HUES64 (cell line): ENCODE measurements around the gene C19orf67.

Experiments
- H3K27ac ChIP-seq: 2 replicates; pipeline ENCODE4 v1.7.0; 2013; ENCODE audit warnings: low read depth, low read length, inconsistent platforms
- H3K27me3 ChIP-seq: 2 replicates; pipeline ENCODE4 v1.6.1; 2013; ENCODE audit warnings: mild to moderate bottlenecking, low read length; ENCODE audit not compliant: insufficient read depth
- H3K36me3 ChIP-seq: 2 replicates; pipeline ENCODE4 v1.6.1; 2013; ENCODE audit warnings: mild to moderate bottlenecking, low read length; ENCODE audit not compliant: insufficient read depth
- H3K4me1 ChIP-seq: 2 replicates; pipeline ENCODE4 v1.6.1; 2013; ENCODE audit warnings: mild to moderate bottlenecking, low read length, moderate library complexity; ENCODE audit not compliant: insufficient read depth
- H3K4me3 ChIP-seq: 2 replicates; pipeline ENCODE4 v1.5.1; 2013; ENCODE audit warnings: mild to moderate bottlenecking, low read length, moderate library complexity
- H3K9ac ChIP-seq: 2 replicates; pipeline ENCODE4 v1.6.1; 2013; ENCODE audit warnings: mild to moderate bottlenecking, low read depth, low read length
- H3K9me3 ChIP-seq: 2 replicates; pipeline ENCODE4 v1.6.1; 2013; ENCODE audit warnings: low read depth, low read length; ENCODE audit not compliant: insufficient read depth
- WGBS: fragments of 150-250, 120-280 bp; methylation state at CpG from one replicate; pipeline ENCODE4 v1.1.7; 2013; ENCODE audit warnings: missing lambda C conversion rate; 5-methylcytosine and 5-hydroxymethylcytosine counted together

The C19orf67 gene

DNA sequence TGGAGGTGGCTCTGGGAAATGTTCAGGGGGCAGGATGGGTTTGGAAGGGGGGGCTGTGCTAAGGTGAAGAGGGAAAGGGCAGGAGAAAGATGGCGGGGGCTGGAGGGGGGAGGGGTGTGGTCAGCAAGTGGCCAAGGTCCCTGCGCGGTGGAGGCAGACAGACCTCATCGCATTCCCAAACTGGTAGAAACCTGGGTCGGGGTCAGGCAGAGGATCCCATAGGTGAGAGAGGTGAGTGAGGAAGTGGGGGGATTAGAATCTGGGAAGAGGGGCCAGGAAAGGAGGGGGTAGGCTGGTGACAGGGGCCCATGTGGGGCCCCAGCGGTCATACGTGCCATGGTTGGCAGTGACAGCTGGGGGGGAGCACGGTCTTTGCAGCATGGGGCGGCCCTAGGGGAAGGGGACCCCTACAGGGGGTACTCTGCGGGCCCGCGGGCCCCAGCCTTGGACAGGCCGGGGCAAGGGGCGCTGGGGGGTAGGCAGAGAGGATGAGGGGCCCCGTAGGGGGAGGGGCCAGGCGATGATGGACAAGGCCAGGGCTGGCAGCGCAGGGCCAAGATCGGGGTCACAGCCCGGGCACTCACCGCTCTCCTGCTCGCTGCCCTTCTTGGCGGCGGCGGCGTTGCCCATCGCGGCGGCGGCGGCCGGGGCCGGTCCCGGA, 31.5 kb upstream of the C19orf67 start:
- no peak overlapping the region for H3K27ac ChIP-seq
- peaks cover 22% of the 10 kb centered on the region for H3K4me1 ChIP-seq
- no peaks in the 10 kb centered on the region for H3K9me3 ChIP-seq
- under 1% methylated on average over 33 of the region's 33 CpGs for WGBS
- H3K27me3 ChIP-seq, result no peaks in the 10 kb centered on the region
- H3K4me3 ChIP-seq, result peak overlapping the region; percentile 63
- H3K9ac ChIP-seq, result no peak overlapping the region
- peaks cover 12% of the 10 kb centered on the region for H3K36me3 ChIP-seq

GRCh38 chr19:14116525-14116917, 30.9 kb upstream of the C19orf67 start:
- H3K4me3 ChIP-seq, result peak overlapping the region; percentile 63
- H3K4me1 ChIP-seq, result peaks cover 26% of the 10 kb centered on the region
- H3K27me3 ChIP-seq, result no peaks in the 10 kb centered on the region
- H3K36me3 ChIP-seq, result peaks cover 11% of the 10 kb centered on the region
- no peak overlapping the region for H3K27ac ChIP-seq
- H3K9me3 ChIP-seq, result no peaks in the 10 kb centered on the region
- WGBS, result 48% methylated on average over 6 of the region's 6 CpGs
- H3K9ac ChIP-seq, result no peak overlapping the region

- Histone ChIP-seq H3K27me3 (no peaks in the 10 kb centered on the region), H3K4me3 (no peak overlapping the region), H3K9ac (no peak overlapping the region), H3K4me1 (peaks cover 26% of the 10 kb centered on the region), H3K9me3 (no peaks in the 10 kb centered on the region), H3K36me3 (peaks cover 6% of the 10 kb centered on the region; the same call in 1 of the 2 replicates), H3K27ac (no peak overlapping the region)
- WGBS, result 86% methylated on average over 5 of the region's 5 CpGs
Measured at GRCh38 chr19:14115756-14116155, 30.2 kb upstream of the C19orf67 start.

GRCh38 chr19:14114854-14115253, 29.3 kb upstream of the C19orf67 start:
- H3K4me3 ChIP-seq, result no peak overlapping the region
- no peak overlapping the region for H3K9ac ChIP-seq
- 74% methylated on average over 8 of the region's 9 CpGs for WGBS
- H3K4me1 ChIP-seq, result peaks cover 26% of the 10 kb centered on the region
- no peaks in the 10 kb centered on the region for H3K9me3 ChIP-seq
- H3K36me3 ChIP-seq, result peaks cover 3% of the 10 kb centered on the region; the same call in 1 of the 2 replicates
- H3K27me3 ChIP-seq, result no peaks in the 10 kb centered on the region
- no peak overlapping the region for H3K27ac ChIP-seq

- Histone ChIP-seq H3K27ac (no peak overlapping the region), H3K9ac (no peak overlapping the region), H3K9me3 (no peaks in the 10 kb centered on the region), H3K27me3 (no peaks in the 10 kb centered on the region), H3K4me3 (no peak overlapping the region), H3K4me1 (peaks cover 26% of the 10 kb centered on the region), H3K36me3 (no peaks in the 10 kb centered on the region)
- 90% methylated on average over 7 of the region's 7 CpGs for WGBS
Measured at GRCh38 chr19:14114439-14114838, 28.9 kb upstream of the C19orf67 start.

- no peaks in the 10 kb centered on the region for H3K27me3 ChIP-seq
- 92% methylated on average over 18 of the region's 18 CpGs for WGBS
- H3K9me3 ChIP-seq, result no peaks in the 10 kb centered on the region
- H3K36me3 ChIP-seq, result no peaks in the 10 kb centered on the region
- H3K27ac ChIP-seq, result no peak overlapping the region; the same call in 1 of the 2 replicates
- peaks cover 26% of the 10 kb centered on the region for H3K4me1 ChIP-seq
- H3K9ac ChIP-seq, result no peak overlapping the region
- H3K4me3 ChIP-seq, result no peak overlapping the region
Measured at GRCh38 chr19:14113762-14114414, 28.3 kb upstream of the C19orf67 start.

GRCh38 chr19:14112809-14113385, 27.3 kb upstream of the C19orf67 start:
- no peaks in the 10 kb centered on the region for H3K27me3 ChIP-seq
- H3K9ac ChIP-seq, result no peak overlapping the region
- peaks cover 23% of the 10 kb centered on the region for H3K4me1 ChIP-seq
- 49% methylated on average over 12 of the region's 12 CpGs for WGBS
- H3K9me3 ChIP-seq, result no peaks in the 10 kb centered on the region
- H3K4me3 ChIP-seq, result no peak overlapping the region
- no peaks in the 10 kb centered on the region for H3K36me3 ChIP-seq
- peak overlapping the region; percentile 53 for H3K27ac ChIP-seq

GRCh38 chr19:14112051-14112808, 26.6 kb upstream of the C19orf67 start:
- H3K9ac ChIP-seq, result no peak overlapping the region
- no peaks in the 10 kb centered on the region for H3K9me3 ChIP-seq
- no peak overlapping the region for H3K4me3 ChIP-seq
- peak overlapping the region; percentile 53 for H3K27ac ChIP-seq
- WGBS, result 73% methylated on average over 12 of the region's 12 CpGs
- H3K27me3 ChIP-seq, result no peaks in the 10 kb centered on the region
- peaks cover 23% of the 10 kb centered on the region for H3K4me1 ChIP-seq
- no peaks in the 10 kb centered on the region for H3K36me3 ChIP-seq

GRCh38 chr19:14111486-14111885, 25.9 kb upstream of the C19orf67 start:
- Histone ChIP-seq H3K4me1 (peaks cover 20% of the 10 kb centered on the region), H3K27ac (no peak overlapping the region; the same call in 1 of the 2 replicates), H3K27me3 (no peaks in the 10 kb centered on the region), H3K36me3 (no peaks in the 10 kb centered on the region), H3K9me3 (no peaks in the 10 kb centered on the region), H3K4me3 (no peak overlapping the region), H3K9ac (no peak overlapping the region)
- WGBS, result 100% methylated on average over 1 of the region's 1 CpG

GRCh38 chr19:14110650-14111049, 25.1 kb upstream of the C19orf67 start:
- peaks cover 19% of the 10 kb centered on the region for H3K4me1 ChIP-seq
- no peaks in the 10 kb centered on the region for H3K36me3 ChIP-seq
- H3K9me3 ChIP-seq, result no peaks in the 10 kb centered on the region
- H3K9ac ChIP-seq, result no peak overlapping the region
- 97% methylated on average over 2 of the region's 2 CpGs for WGBS
- H3K27ac ChIP-seq, result no peak overlapping the region
- H3K4me3 ChIP-seq, result no peak overlapping the region
- no peaks in the 10 kb centered on the region for H3K27me3 ChIP-seq
